GM06990 (cell line): ENCODE results near the gene PLXDC2.
A peak's percentile ranks its signal among the peaks of the same experiment; 100 is the strongest.

ENCODE experiments used
- DNase-seq: peaks from one replicate; pipeline ENCODE4 v3.0.0-alpha.2; 2011; ENCODE audit not compliant: insufficient read length; ENCODE audit errors: extremely low read depth
- H3K27me3 ChIP-seq: replicated peaks from 2 replicates; pipeline ENCODE4 v1.6.0; 2011; ENCODE audit warnings: low read length; ENCODE audit not compliant: control insufficient read depth, insufficient read depth
- H3K36me3 ChIP-seq: 2 replicates; pipeline ENCODE4 v1.5.1; 2011; ENCODE audit warnings: low read length; ENCODE audit not compliant: control insufficient read depth, insufficient read depth
- H3K4me3 ChIP-seq: replicated peaks from 2 replicates; pipeline ENCODE4 v1.5.1; 2011; ENCODE audit warnings: low read depth, mild to moderate bottlenecking, control low read depth, low read length
- CTCF ChIP-seq: IDR thresholded peaks from 2 replicates; pipeline ENCODE4 v1.5.1; 2011; ENCODE audit warnings: low read length, control low read depth, mild to moderate bottlenecking, inconsistent platforms; ENCODE audit not compliant: insufficient read depth, poor library complexity, severe bottlenecking

PLXDC2 gene

GRCh38 chr10:19778996-19779395 lies 37.2 kb upstream of the PLXDC2 start:
- H3K36me3 ChIP-seq, result no peaks in the 10 kb centered on the region
- H3K27me3 ChIP-seq, result no peaks in the 10 kb centered on the region
- no peak for DNase-seq
- no peak overlapping the region for H3K4me3 ChIP-seq
- TF ChIP-seq CTCF, result no peak

GRCh38 chr10:19782430-19783089 lies 33.7 kb upstream of the PLXDC2 start:
- H3K36me3 ChIP-seq, result no peaks in the 10 kb centered on the region
- no peak for DNase-seq

GRCh38 chr10:19783721-19784120 lies 32.5 kb upstream of the PLXDC2 start:
- no peak overlapping the region for H3K4me3 ChIP-seq
- DNase-seq, result no peak
- no peaks in the 10 kb centered on the region for H3K36me3 ChIP-seq
- no peak for TF ChIP-seq CTCF
- H3K27me3 ChIP-seq, result no peaks in the 10 kb centered on the region

More at GRCh38 chr10:19782430-19783089, 33.7 kb upstream of the PLXDC2 start:
- no peak overlapping the region for H3K4me3 ChIP-seq
- TF ChIP-seq CTCF, result no peak
- H3K27me3 ChIP-seq, result no peaks in the 10 kb centered on the region

- no peak for DNase-seq
- H3K27me3 ChIP-seq, result no peaks in the 10 kb centered on the region
- H3K36me3 ChIP-seq, result no peaks in the 10 kb centered on the region
- TF ChIP-seq CTCF, result no peak
- H3K4me3 ChIP-seq, result no peak overlapping the region
These were observed 30.9 kb upstream of the PLXDC2 start for GRCh38 chr10:19785366-19785765.

GRCh38 chr10:19788075-19788686 lies 28.1 kb upstream of the PLXDC2 start:
- peak; percentile 89 for TF ChIP-seq CTCF
- Histone ChIP-seq H3K36me3 (no peaks in the 10 kb centered on the region), H3K4me3 (no peak overlapping the region), H3K27me3 (no peaks in the 10 kb centered on the region)
- no peak for DNase-seq
